ENCODE results near the gene ZMYND8.
A peak's percentile ranks its signal among the peaks of the same experiment; 100 is the strongest.
"Not testable (repeated sequence)": the region's sequence is repeated elsewhere in the genome, so short reads cannot be mapped to it uniquely, and the experiment has no call there.

The ZMYND8 gene

DNA sequence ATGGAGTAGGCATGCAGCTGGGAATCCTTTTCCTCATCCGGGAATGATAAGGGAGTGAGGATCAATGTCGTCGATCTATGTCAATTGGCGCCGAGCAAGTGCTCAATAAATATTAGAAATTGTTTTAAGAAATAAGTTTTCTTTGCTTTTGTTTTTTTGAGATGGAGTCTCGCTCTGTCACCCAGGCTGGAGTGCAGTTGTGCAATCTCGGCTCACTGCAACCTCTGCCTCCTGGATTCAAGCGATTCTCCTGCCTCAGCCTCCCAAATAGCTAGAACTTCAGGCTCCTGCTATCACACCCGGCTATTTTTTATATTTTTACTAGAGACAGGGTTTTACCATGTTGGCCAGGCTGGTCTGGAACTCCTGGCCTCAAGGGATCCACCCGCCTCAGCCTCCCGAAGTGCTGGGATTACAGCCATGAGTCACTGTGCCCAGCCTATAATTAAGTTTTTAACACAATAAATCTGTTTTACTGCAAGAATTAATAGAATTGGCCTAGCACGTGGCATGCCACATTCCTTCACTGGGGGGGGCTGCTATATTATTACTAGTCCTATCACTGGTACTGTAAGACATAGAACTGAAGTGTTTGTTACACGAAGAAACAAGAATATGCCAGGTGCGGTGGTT, 92.2 kb downstream of the ZMYND8 start:
- not testable (repeated sequence) for H3K27me3 ChIP-seq (replicated peaks; ENCODE audit: control insufficient read depth, insufficient read depth, low read length); H3K4me3 ChIP-seq (ENCODE audit: low read length); DNase-seq (ENCODE audit: low read depth); H3K9me3 ChIP-seq (ENCODE audit: control insufficient read depth, low read length)
- H3K36me3 ChIP-seq (ENCODE audit: control insufficient read depth, insufficient read depth, low read length, severe bottlenecking), result peaks cover 43% of the 10 kb centered on the region
- peak overlapping the region; percentile 2 for H3K9ac ChIP-seq (ENCODE audit: low read length)
- H3K4me1 ChIP-seq (ENCODE audit: control insufficient read depth, insufficient read depth, low read length), result peaks cover 18% of the 10 kb centered on the region

DNA sequence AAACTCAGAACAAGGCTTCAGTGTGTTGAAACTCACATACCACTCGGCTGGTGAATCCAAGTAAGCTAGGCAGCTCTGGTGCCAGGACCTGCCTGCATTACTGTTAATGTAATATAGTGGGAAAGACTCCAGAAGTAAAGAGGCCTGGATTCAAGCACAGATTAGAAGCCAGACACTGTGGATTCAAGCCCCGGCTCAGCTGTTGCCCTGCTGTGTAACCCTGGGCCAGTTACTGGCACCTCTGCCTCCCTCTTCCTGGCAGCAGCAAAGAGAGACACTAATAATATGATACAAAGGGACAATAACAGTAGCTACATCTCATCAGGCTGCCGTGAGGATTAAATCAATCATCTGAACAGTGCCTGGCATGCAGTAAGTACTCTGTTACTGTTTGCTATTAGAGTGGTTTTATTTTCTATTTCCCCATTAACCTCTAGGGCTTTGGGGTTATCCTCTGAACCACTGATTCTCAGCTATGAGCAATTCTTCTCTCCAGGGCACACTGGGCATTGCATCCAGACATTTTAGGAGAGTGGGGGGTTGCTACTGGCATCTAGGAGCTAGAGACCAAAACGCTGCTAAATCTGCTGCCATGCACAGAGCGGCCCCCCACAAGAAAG, 92.9 kb downstream of the ZMYND8 start:
- H3K4me3 ChIP-seq (ENCODE audit: low read length), result no peak overlapping the region
- H3K9ac ChIP-seq (ENCODE audit: low read length), result peak overlapping the region; percentile 2
- H3K36me3 ChIP-seq (ENCODE audit: control insufficient read depth, insufficient read depth, low read length, severe bottlenecking), result peaks cover 38% of the 10 kb centered on the region
- no peaks in the 10 kb centered on the region for H3K9me3 ChIP-seq (ENCODE audit: control insufficient read depth, low read length)
- H3K27me3 ChIP-seq (replicated peaks; ENCODE audit: control insufficient read depth, insufficient read depth, low read length), result no peaks in the 10 kb centered on the region
- DNase-seq (ENCODE audit: low read depth), result peak; percentile 24
- H3K4me1 ChIP-seq (ENCODE audit: control insufficient read depth, insufficient read depth, low read length), result peaks cover 23% of the 10 kb centered on the region

DNA sequence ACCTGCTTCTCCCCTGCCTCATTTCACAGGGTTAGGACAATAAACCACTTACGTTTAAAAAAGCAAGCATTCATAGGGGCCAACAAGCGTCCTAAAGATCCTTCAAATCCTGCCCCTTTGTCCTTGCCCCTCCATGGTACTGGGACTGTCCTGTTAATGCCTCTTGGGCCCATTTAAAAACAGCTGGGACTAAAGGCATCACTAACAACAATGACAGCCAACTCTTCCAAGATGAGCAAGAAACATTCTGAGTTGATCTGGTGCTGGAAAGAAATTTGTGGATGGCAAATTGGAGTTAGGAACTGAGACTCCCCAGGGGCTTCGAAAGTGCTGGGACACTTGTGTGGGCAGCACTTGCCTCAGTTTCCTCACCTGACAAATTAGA, 93.4 kb downstream of the ZMYND8 start:
- no peaks in the 10 kb centered on the region for H3K27me3 ChIP-seq (replicated peaks; ENCODE audit: control insufficient read depth, insufficient read depth, low read length)
- H3K4me3 ChIP-seq (ENCODE audit: low read length), result no peak overlapping the region
- H3K4me1 ChIP-seq (ENCODE audit: control insufficient read depth, insufficient read depth, low read length), result peaks cover 28% of the 10 kb centered on the region
- peaks cover 38% of the 10 kb centered on the region for H3K36me3 ChIP-seq (ENCODE audit: control insufficient read depth, insufficient read depth, low read length, severe bottlenecking)
- no peaks in the 10 kb centered on the region for H3K9me3 ChIP-seq (ENCODE audit: control insufficient read depth, low read length)
- H3K9ac ChIP-seq (ENCODE audit: low read length), result no peak overlapping the region
- no peak for DNase-seq (ENCODE audit: low read depth)

DNA sequence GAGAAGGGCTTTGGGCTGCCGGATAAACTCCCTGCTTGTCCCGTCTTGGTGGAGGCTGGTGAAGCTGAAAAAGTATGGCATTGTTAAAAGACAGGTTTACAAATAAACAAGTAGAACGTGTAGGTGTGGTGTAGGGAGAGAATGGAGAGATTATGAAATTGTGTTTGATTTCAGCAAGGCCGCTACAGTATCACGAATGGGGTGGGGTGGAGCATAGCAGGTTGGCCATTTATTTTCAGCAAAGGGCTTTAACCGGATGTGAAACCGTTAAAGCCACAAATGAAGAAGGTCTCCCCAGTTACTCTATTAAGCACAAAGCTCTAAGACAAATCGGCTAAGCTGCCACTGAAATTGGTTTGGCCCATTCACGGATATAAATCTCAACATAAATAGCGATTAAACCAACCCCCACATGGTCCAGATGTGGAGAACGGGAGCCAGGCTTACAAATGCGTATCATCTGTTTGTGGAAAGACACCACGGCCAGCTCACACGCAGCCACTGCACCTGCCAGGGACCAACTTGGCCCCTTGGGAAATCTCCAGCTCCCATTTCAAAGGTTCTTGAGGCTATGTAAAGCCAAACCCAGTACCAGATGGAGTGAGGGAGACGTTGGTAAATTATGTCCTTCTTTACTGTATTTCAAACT, 94.0 kb downstream of the ZMYND8 start:
- peaks cover 32% of the 10 kb centered on the region for H3K36me3 ChIP-seq (ENCODE audit: control insufficient read depth, insufficient read depth, low read length, severe bottlenecking)

DNA sequence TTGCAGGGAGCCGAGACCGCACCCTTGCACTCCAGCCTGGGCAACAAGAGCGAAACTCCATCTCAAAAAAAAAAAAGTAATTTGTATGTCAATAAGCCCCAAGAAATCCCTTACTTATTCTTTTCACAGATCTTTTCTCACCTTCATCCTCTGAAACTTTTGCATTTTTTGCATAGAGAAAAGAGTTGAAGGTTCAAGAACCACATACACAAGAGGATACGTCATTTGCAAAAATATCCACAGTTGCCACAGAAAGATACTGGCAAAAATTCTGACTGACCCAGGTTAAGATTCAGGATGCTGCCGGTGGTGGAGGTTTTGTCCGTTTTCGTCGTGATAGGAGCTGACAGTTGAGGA, 94.5 kb downstream of the ZMYND8 start:
- peaks cover 34% of the 10 kb centered on the region for H3K4me1 ChIP-seq (ENCODE audit: control insufficient read depth, insufficient read depth, low read length)
- no peak overlapping the region for H3K9ac ChIP-seq (ENCODE audit: low read length)
- DNase-seq (ENCODE audit: low read depth), result no peak
- H3K4me3 ChIP-seq (ENCODE audit: low read length), result no peak overlapping the region
- no peaks in the 10 kb centered on the region for H3K9me3 ChIP-seq (ENCODE audit: control insufficient read depth, low read length)
- no peaks in the 10 kb centered on the region for H3K27me3 ChIP-seq (replicated peaks; ENCODE audit: control insufficient read depth, insufficient read depth, low read length)
- H3K36me3 ChIP-seq (ENCODE audit: control insufficient read depth, insufficient read depth, low read length, severe bottlenecking), result peaks cover 31% of the 10 kb centered on the region

More for the DNA sequence above, 94.0 kb downstream of the ZMYND8 start:
- no peak overlapping the region for H3K9ac ChIP-seq (ENCODE audit: low read length)
- peaks cover 31% of the 10 kb centered on the region for H3K4me1 ChIP-seq (ENCODE audit: control insufficient read depth, insufficient read depth, low read length)
- no peaks in the 10 kb centered on the region for H3K9me3 ChIP-seq (ENCODE audit: control insufficient read depth, low read length)
- no peaks in the 10 kb centered on the region for H3K27me3 ChIP-seq (replicated peaks; ENCODE audit: control insufficient read depth, insufficient read depth, low read length)
- no peak overlapping the region for H3K4me3 ChIP-seq (ENCODE audit: low read length)
- no peak for DNase-seq (ENCODE audit: low read depth)

DNA sequence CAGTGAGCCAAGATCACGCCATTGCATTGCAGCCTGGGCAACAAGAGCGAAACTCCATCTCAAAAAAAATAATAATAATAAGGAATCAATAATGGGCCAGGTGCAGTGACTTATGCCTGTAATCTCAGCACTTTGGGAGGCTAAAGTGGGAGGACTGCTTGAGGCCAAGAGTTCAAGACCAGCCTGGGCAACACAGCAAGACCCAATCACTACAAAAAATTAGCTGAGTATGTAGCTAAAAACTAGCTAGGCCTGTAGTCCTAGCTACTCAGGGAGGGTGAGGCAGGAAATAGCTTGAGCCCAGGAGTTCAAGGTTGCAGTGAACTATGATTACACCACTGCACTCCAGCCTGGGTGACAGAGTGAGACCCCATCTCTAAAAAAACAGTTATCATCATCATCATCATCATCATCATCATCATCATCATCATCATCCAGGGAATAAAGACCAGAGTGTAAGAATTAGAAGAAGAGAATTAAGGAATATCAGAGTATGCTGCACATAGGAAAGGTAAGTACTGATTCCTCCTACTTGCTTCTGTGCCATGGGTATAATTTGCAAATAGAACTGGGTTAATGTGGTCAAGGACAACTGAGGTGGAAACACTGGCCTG, 95.2 kb downstream of the ZMYND8 start:
- H3K4me1 ChIP-seq (ENCODE audit: control insufficient read depth, insufficient read depth, low read length), result peaks cover 40% of the 10 kb centered on the region
- DNase-seq (ENCODE audit: low read depth); H3K4me3 ChIP-seq (ENCODE audit: low read length); H3K9ac ChIP-seq (ENCODE audit: low read length); H3K9me3 ChIP-seq (ENCODE audit: control insufficient read depth, low read length); H3K27me3 ChIP-seq (replicated peaks; ENCODE audit: control insufficient read depth, insufficient read depth, low read length): not testable (repeated sequence)
- H3K36me3 ChIP-seq (ENCODE audit: control insufficient read depth, insufficient read depth, low read length, severe bottlenecking), result peaks cover 31% of the 10 kb centered on the region

DNA sequence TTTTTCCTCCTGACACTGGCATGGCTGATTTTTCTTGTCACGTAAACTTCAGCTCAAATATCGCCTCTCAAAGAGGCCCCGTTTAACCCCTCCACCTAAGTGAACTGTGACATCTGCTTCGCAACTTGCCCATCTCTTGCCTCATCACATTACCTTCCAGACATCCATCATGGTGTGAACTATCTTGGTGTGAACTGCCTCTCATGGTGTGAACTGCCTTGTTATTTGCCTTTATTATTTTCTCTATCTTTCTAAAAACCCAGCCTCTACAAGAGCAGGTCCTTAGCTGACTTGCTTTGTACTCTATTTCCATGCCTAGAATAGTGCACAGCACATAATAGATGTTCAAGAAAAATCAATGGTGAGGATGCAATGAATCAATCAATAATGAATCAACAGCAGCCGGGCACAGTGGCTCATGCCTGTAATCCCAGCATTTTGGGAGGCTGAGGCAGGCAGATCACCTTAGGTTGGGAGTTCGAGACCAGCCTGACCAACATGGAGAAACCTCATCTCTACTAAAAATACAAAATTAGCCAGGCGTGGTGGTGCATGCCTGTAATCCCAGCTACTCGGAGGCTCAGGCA, 95.9 kb downstream of the ZMYND8 start:
- H3K9ac ChIP-seq (ENCODE audit: low read length); H3K9me3 ChIP-seq (ENCODE audit: control insufficient read depth, low read length); H3K27me3 ChIP-seq (replicated peaks; ENCODE audit: control insufficient read depth, insufficient read depth, low read length); DNase-seq (ENCODE audit: low read depth); H3K4me3 ChIP-seq (ENCODE audit: low read length): not testable (repeated sequence)
- peaks cover 31% of the 10 kb centered on the region for H3K36me3 ChIP-seq (ENCODE audit: control insufficient read depth, insufficient read depth, low read length, severe bottlenecking)
- peaks cover 40% of the 10 kb centered on the region for H3K4me1 ChIP-seq (ENCODE audit: control insufficient read depth, insufficient read depth, low read length)

DNA sequence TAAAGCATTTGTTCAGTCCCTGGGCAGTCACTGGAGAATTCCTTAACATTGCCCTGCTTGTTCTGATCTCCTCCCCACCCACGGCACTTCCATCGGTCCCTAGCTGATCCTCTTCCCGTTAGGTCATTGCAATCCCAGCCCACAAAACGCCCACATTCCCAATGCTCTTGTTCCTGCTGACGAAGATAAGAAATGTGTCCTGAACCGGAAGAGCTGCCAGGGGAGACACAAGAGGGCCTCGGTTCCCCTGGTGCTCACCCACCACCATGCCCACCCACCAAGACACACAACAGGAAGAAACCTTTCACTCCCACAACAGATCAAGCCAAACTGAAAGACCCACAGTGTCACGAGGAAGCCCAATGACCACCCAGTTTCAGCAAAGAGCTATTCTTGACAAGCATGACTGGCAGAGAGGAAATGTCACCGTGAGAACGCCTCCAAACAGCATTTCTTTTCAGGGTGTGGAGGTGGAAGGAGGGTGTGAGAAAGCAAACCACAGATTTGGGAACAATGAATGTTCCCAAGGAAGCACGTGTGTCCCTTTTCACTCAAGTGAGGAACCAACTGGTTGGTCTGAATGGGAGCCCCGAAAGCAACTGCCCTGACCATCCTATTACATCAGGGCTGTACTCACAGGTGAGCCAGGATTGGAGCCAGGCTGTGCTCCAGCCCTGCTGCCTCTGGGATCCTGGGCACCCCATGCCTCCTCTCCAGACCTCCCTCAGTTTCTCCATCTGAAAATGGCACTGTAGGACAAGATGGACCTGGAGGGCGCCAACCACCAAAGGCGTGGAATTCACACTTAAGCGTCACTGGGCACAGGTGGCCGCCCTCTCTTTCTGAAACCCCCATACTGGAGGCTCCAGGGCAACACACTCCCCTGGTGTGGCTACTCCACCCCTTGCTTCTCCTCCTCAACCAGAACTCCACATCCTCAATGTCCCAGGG, 97.5 kb downstream of the ZMYND8 start:
- Histone ChIP-seq H3K36me3 (ENCODE audit: control insufficient read depth, insufficient read depth, low read length, severe bottlenecking) (peaks cover 36% of the 10 kb centered on the region), H3K9ac (ENCODE audit: low read length) (peak overlapping the region; percentile 31), H3K9me3 (ENCODE audit: control insufficient read depth, low read length) (no peaks in the 10 kb centered on the region), H3K4me3 (ENCODE audit: low read length) (no peak overlapping the region), H3K4me1 (ENCODE audit: control insufficient read depth, insufficient read depth, low read length) (peaks cover 39% of the 10 kb centered on the region), H3K27me3 (replicated peaks; ENCODE audit: control insufficient read depth, insufficient read depth, low read length) (no peaks in the 10 kb centered on the region)
- no peak for DNase-seq (ENCODE audit: low read depth)

DNA sequence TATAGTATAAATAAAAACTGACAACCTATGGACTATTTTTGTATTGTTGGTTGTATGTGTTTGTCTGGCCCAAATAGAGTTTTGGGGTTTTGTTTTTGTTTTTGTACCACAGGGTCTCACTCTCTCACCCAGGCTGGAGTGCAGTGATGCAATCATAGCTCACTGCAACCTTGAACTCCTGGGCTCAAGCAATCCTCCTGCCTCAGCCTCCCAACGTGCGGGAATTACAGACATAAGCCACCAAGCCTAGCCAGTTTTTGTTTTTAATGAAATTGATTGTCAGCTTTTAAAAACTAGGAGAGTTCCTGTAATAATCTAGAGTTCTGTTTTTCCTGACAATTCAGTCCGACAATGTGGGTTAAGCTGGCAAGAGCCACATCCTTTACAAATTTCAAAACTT, 98.7 kb downstream of the ZMYND8 start:
- DNase-seq (ENCODE audit: low read depth), result no peak
- Histone ChIP-seq H3K9me3 (ENCODE audit: control insufficient read depth, low read length) (no peaks in the 10 kb centered on the region), H3K4me1 (ENCODE audit: control insufficient read depth, insufficient read depth, low read length) (peaks cover 26% of the 10 kb centered on the region), H3K36me3 (ENCODE audit: control insufficient read depth, insufficient read depth, low read length, severe bottlenecking) (peaks cover 43% of the 10 kb centered on the region), H3K27me3 (replicated peaks; ENCODE audit: control insufficient read depth, insufficient read depth, low read length) (no peaks in the 10 kb centered on the region), H3K9ac (ENCODE audit: low read length) (peak overlapping the region; percentile 25), H3K4me3 (ENCODE audit: low read length) (no peak overlapping the region)

DNA sequence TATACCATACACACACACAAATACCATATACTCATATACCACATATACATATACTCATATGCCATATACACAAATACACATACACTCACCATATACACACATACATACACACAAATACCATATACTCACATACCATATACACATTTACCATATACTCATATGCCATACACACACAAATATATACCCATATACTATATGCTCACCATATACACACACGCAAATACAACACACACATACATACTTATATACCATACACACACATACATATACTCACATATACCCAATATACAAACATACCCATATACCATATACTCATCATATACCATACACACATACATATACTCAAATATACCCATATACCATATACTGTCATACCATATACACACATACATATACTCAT, 99.2 kb downstream of the ZMYND8 start:
- H3K4me3 ChIP-seq (ENCODE audit: low read length), result no peak overlapping the region
- no peak for DNase-seq (ENCODE audit: low read depth)
- peaks cover 42% of the 10 kb centered on the region for H3K36me3 ChIP-seq (ENCODE audit: control insufficient read depth, insufficient read depth, low read length, severe bottlenecking)
- H3K27me3 ChIP-seq (replicated peaks; ENCODE audit: control insufficient read depth, insufficient read depth, low read length), result no peaks in the 10 kb centered on the region
- H3K9ac ChIP-seq (ENCODE audit: low read length), result no peak overlapping the region
- peaks cover 26% of the 10 kb centered on the region for H3K4me1 ChIP-seq (ENCODE audit: control insufficient read depth, insufficient read depth, low read length)
- H3K9me3 ChIP-seq (ENCODE audit: control insufficient read depth, low read length), result no peaks in the 10 kb centered on the region
